Mesendoderm (in vitro differentiated cells): ENCODE results near the gene PTPRQ.

Source experiments
- DNase-seq: peaks from one replicate; pipeline ENCODE4 v3.0.0; 2013
- H2AK5ac ChIP-seq: 2 replicates; pipeline ENCODE4 v1.6.1; 2013; ENCODE audit warnings: low read length, inconsistent platforms
- H2BK120ac ChIP-seq: 2 replicates; pipeline ENCODE4 v1.6.1; 2013; ENCODE audit warnings: low read depth, mild to moderate bottlenecking, low read length, moderate library complexity, mixed read lengths
- H2BK15ac ChIP-seq: replicated peaks from 2 replicates; pipeline ENCODE4 v1.6.1; 2013; ENCODE audit warnings: low read depth, mild to moderate bottlenecking, moderate library complexity
- H2BK5ac ChIP-seq: 2 replicates; pipeline ENCODE4 v1.6.1; 2013; ENCODE audit warnings: low read length, inconsistent platforms
- H3K18ac ChIP-seq: 2 replicates; pipeline ENCODE4 v1.6.1; 2013; ENCODE audit warnings: mild to moderate bottlenecking, low read length, mixed read lengths
- H3K23ac ChIP-seq: one replicate; pipeline ENCODE4 v1.6.1; 2013; ENCODE audit warnings: low read length
- H3K27ac ChIP-seq: 2 replicates; pipeline ENCODE4 v1.5.1; 2013; ENCODE audit warnings: low read depth, mild to moderate bottlenecking, inconsistent platforms, low read length, moderate library complexity
- H3K27me3 ChIP-seq: 2 replicates; pipeline ENCODE4 v1.6.1; 2013; ENCODE audit warnings: low read length, control low read depth, mild to moderate bottlenecking, inconsistent platforms; ENCODE audit not compliant: insufficient read depth, poor library complexity
- H3K36me3 ChIP-seq: 2 replicates; pipeline ENCODE4 v1.6.1; 2013; ENCODE audit warnings: low read length, inconsistent platforms; ENCODE audit not compliant: control insufficient read depth, insufficient read depth
- H3K4ac ChIP-seq: one replicate; pipeline ENCODE4 v1.6.1; 2013; ENCODE audit warnings: low read depth, mild to moderate bottlenecking, low read length, moderate library complexity
- H3K4me1 ChIP-seq: 2 replicates; pipeline ENCODE4 v1.6.1; 2013; ENCODE audit warnings: low read depth, low read length, inconsistent platforms; ENCODE audit not compliant: control insufficient read depth
- H3K4me2 ChIP-seq: 2 replicates; pipeline ENCODE4 v1.6.1; 2013; ENCODE audit warnings: low read length
- H3K4me3 ChIP-seq: 2 replicates; pipeline ENCODE4 v1.5.1; 2013; ENCODE audit warnings: mild to moderate bottlenecking, low read length
- H3K56ac ChIP-seq: one replicate; pipeline ENCODE4 v1.6.1; 2013; ENCODE audit warnings: low read length
- H3K79me1 ChIP-seq: 2 replicates; pipeline ENCODE4 v1.6.1; 2013; ENCODE audit warnings: low read length, inconsistent platforms
- H3K79me2 ChIP-seq: 2 replicates; pipeline ENCODE4 v1.6.1; 2013; ENCODE audit warnings: mild to moderate bottlenecking, low read length; ENCODE audit not compliant: control insufficient read depth, insufficient read depth
- H3K9ac ChIP-seq: 2 replicates; pipeline ENCODE4 v1.6.1; 2013; ENCODE audit warnings: low read length, inconsistent platforms
- H4K5ac ChIP-seq: one replicate; pipeline ENCODE4 v1.6.1; 2013; ENCODE audit warnings: low read length
- H4K8ac ChIP-seq: one replicate; pipeline ENCODE4 v1.6.1; 2013; ENCODE audit warnings: low read depth, mild to moderate bottlenecking, control low read depth, low read length, moderate library complexity
- WGBS: extraction: QIAGEN DNeasy Blood & Tissue Kit; methylation state at CpG from one replicate; pipeline ENCODE4 v1.1.7; 2013; ENCODE audit warnings: low lambda C conversion rate, missing lambda C conversion rate; ENCODE audit not compliant: insufficient coverage; ENCODE audit errors: extremely low coverage; 5-methylcytosine and 5-hydroxymethylcytosine counted together

PTPRQ gene

DNA sequence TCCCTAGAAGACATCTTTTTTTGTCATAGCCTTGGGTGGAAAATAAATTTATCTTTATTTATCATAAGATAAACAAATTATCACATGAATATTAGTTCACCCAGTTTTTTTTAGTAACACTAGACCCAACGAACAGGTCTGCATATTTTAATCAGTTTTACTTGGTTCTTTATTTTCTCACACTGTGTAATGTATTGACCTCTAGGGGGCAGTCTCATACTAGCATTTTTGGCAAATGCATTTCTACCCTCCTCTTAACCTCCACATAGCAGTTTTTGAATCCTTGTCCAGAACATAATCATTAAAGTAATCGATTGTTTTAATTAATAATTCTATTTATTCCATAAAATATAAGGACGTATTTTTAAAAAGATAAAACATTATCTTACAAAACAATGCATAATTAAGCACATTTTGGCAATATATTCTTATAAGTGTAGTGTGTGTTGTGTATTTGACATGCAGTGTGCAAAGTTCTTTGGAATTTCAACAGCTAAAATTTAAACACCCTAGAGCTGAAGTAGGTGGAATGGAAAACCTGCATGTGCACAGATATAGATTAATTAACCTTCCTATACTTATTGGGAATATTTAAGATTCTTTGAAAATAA, 31.6 kb upstream of the PTPRQ start:
- no peak overlapping the region for H2BK15ac ChIP-seq
- no peak overlapping the region for H2BK120ac ChIP-seq
- no peak overlapping the region for H3K4me2 ChIP-seq
- H3K4ac ChIP-seq, result no peak overlapping the region
- H3K36me3 ChIP-seq, result no peaks in the 10 kb centered on the region
- no peaks in the 10 kb centered on the region for H3K79me1 ChIP-seq
- H3K4me1 ChIP-seq, result no peaks in the 10 kb centered on the region
- H4K8ac ChIP-seq, result no peak overlapping the region
- peak; percentile 58 for DNase-seq
- H4K5ac ChIP-seq, result no peak overlapping the region
- no peak overlapping the region for H3K4me3 ChIP-seq
- no peaks in the 10 kb centered on the region for H3K27me3 ChIP-seq
- no peak overlapping the region for H3K23ac ChIP-seq
- H2BK5ac ChIP-seq, result no peak overlapping the region
- H3K56ac ChIP-seq, result no peak overlapping the region
- H3K18ac ChIP-seq, result no peak overlapping the region
- no peak overlapping the region for H3K27ac ChIP-seq
- no peak overlapping the region for H2AK5ac ChIP-seq
- 100% methylated on average over 1 of the region's 3 CpGs for WGBS
- H3K9ac ChIP-seq, result no peak overlapping the region
- H3K79me2 ChIP-seq, result no peaks in the 10 kb centered on the region

DNA sequence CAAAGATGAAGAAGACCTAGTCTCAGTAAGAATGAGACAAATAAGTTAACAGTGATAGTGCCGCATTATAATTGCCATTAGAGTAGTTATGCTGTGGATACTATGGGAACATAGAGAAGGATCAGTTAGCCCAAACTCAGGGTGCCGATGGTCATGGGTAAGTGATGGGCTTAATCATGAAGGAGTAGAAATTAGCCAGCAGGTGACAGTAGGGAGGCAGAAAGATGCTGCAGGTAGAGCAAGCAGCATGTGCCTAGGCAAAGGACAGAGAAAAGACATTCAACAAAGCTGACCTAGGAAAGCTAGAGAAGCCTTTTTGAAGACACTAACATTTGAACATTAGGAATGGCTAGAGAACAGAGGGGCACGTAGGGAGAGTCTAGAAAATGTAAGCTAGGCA, 30.6 kb upstream of the PTPRQ start:
- Histone ChIP-seq H3K4me2 (no peak overlapping the region), H3K18ac (no peak overlapping the region), H2BK5ac (no peak overlapping the region), H4K8ac (no peak overlapping the region), H3K23ac (no peak overlapping the region), H3K9ac (no peak overlapping the region), H3K36me3 (no peaks in the 10 kb centered on the region), H3K4me3 (no peak overlapping the region), H3K56ac (no peak overlapping the region), H2AK5ac (no peak overlapping the region), H2BK120ac (no peak overlapping the region), H3K4me1 (no peaks in the 10 kb centered on the region), H4K5ac (no peak overlapping the region), H3K4ac (no peak overlapping the region), H2BK15ac (no peak overlapping the region), H3K27ac (no peak overlapping the region), H3K79me1 (no peaks in the 10 kb centered on the region), H3K79me2 (no peaks in the 10 kb centered on the region), H3K27me3 (no peaks in the 10 kb centered on the region)
- peak; percentile 3 for DNase-seq
- WGBS, result no CpG with 5 or more reads among the region's 3 CpGs

DNA sequence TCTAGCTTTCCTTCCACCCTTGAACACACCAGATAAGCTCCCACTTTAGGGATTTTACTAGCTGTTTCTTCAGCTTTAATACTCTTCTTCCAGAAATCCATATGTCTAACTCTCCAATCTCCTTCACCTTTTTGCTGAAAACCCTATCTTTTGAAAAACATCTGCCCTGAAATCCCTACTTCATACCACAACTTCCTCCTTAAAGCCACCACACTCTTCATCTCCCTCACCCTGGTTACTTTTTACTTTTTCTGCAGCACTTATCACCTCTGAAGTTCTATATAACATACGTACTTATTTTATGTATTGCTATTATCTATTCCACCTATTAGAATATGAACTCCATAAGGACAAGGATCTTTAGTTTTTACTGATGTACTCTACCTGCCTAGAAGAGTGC, 28.6 kb upstream of the PTPRQ start:
- H2BK120ac ChIP-seq, result no peak overlapping the region
- no peaks in the 10 kb centered on the region for H3K79me1 ChIP-seq
- no peak for DNase-seq
- H3K4me2 ChIP-seq, result no peak overlapping the region
- no peak overlapping the region for H3K4me3 ChIP-seq
- no peak overlapping the region for H3K4ac ChIP-seq
- no peak overlapping the region for H3K56ac ChIP-seq
- H2AK5ac ChIP-seq, result no peak overlapping the region
- H2BK5ac ChIP-seq, result no peak overlapping the region
- no peak overlapping the region for H3K9ac ChIP-seq
- H3K4me1 ChIP-seq, result no peaks in the 10 kb centered on the region
- H3K27me3 ChIP-seq, result no peaks in the 10 kb centered on the region
- H2BK15ac ChIP-seq, result no peak overlapping the region
- no peak overlapping the region for H4K8ac ChIP-seq
- H3K36me3 ChIP-seq, result no peaks in the 10 kb centered on the region
- H3K79me2 ChIP-seq, result no peaks in the 10 kb centered on the region
- no peak overlapping the region for H3K23ac ChIP-seq
- H3K18ac ChIP-seq, result no peak overlapping the region
- H4K5ac ChIP-seq, result no peak overlapping the region
- WGBS, result no CpG with 5 or more reads among the region's 1 CpG
- H3K27ac ChIP-seq, result no peak overlapping the region

DNA sequence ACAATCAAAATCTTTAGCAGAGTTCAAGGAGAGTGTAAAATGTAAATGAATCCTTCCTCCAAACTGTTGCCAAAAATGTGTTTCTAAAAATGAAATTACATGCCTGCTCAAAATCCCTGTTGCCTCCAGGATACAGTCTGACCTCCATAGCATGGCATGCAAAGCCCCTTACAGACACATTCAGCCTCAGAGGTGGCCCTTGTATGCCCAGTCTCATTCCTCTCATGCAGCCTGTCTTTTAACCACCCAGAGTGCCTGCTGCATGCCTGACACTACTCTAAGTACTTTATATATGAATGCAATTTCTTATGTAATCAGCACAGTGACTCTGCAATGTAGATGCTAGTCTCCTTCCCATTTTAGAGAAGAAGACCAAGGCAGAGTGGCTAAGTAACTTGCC, 24.4 kb upstream of the PTPRQ start:
- no peaks in the 10 kb centered on the region for H3K27me3 ChIP-seq
- H3K79me2 ChIP-seq, result no peaks in the 10 kb centered on the region
- no peak overlapping the region for H2BK5ac ChIP-seq
- no peak overlapping the region for H2BK120ac ChIP-seq
- H3K27ac ChIP-seq, result no peak overlapping the region
- no peak overlapping the region for H3K4me2 ChIP-seq
- H3K18ac ChIP-seq, result no peak overlapping the region
- no peak overlapping the region for H3K9ac ChIP-seq
- peak; percentile 8 for DNase-seq
- no peak overlapping the region for H2BK15ac ChIP-seq
- H2AK5ac ChIP-seq, result no peak overlapping the region
- H3K4ac ChIP-seq, result no peak overlapping the region
- no peak overlapping the region for H4K8ac ChIP-seq
- H4K5ac ChIP-seq, result no peak overlapping the region
- no peak overlapping the region for H3K4me3 ChIP-seq
- no peak overlapping the region for H3K23ac ChIP-seq
- H3K56ac ChIP-seq, result no peak overlapping the region
- H3K36me3 ChIP-seq, result no peaks in the 10 kb centered on the region
- H3K4me1 ChIP-seq, result no peaks in the 10 kb centered on the region
- no peaks in the 10 kb centered on the region for H3K79me1 ChIP-seq

DNA sequence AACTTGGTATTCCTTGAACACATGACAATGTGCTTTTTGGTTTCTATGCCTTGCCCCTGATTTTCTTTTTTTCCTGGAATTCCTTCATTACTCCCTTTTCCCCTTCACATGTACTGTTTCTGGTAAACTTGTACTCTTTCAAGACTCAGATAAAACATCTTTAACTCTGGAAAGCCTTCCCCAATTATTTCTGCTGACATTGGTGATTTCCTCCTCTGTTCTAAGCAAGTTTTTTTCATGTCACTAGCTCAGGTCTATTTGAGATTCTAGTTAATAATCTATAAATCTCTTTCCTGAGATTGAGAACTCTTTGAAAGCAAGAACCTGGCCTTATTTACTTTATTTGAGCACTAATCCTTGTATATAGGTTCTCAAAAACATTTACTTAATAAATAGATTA, 24.0 kb upstream of the PTPRQ start:
- H3K79me1 ChIP-seq, result no peaks in the 10 kb centered on the region
- H2AK5ac ChIP-seq, result no peak overlapping the region
- no peak overlapping the region for H3K4me3 ChIP-seq
- H3K18ac ChIP-seq, result no peak overlapping the region
- H4K5ac ChIP-seq, result no peak overlapping the region
- H2BK120ac ChIP-seq, result no peak overlapping the region
- no peaks in the 10 kb centered on the region for H3K79me2 ChIP-seq
- no peak overlapping the region for H3K56ac ChIP-seq
- no peak overlapping the region for H3K27ac ChIP-seq
- H3K36me3 ChIP-seq, result no peaks in the 10 kb centered on the region
- H3K27me3 ChIP-seq, result no peaks in the 10 kb centered on the region
- H3K9ac ChIP-seq, result no peak overlapping the region
- H2BK15ac ChIP-seq, result no peak overlapping the region
- H3K23ac ChIP-seq, result no peak overlapping the region
- no peaks in the 10 kb centered on the region for H3K4me1 ChIP-seq
- no peak for DNase-seq
- no peak overlapping the region for H2BK5ac ChIP-seq
- no peak overlapping the region for H4K8ac ChIP-seq
- H3K4me2 ChIP-seq, result no peak overlapping the region
- H3K4ac ChIP-seq, result no peak overlapping the region

DNA sequence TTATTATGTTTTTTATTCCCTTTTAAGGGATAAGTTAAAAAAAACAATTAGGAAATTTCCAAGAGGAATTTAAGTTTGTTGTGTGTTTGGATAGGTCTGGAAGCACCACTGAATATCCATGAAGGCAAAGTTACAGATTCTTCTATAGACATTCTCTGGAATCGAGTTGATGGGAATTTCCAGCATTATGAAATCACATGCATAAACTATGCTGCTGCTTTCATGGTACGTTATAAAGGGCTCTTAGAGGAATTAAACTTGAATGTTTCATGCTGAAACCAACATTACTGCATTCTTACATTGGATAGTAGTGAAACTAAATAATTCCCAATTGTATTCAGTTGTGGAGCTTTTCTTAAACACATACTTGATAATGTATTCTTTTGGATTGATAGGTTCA, 21.5 kb upstream of the PTPRQ start:
- no peaks in the 10 kb centered on the region for H3K79me2 ChIP-seq
- H3K4me1 ChIP-seq, result no peaks in the 10 kb centered on the region
- no peak for DNase-seq
- no peak overlapping the region for H3K23ac ChIP-seq
- H2AK5ac ChIP-seq, result no peak overlapping the region
- no peak overlapping the region for H3K4me3 ChIP-seq
- H4K8ac ChIP-seq, result no peak overlapping the region
- no peak overlapping the region for H3K27ac ChIP-seq
- no peak overlapping the region for H4K5ac ChIP-seq
- H2BK5ac ChIP-seq, result no peak overlapping the region
- H2BK15ac ChIP-seq, result no peak overlapping the region
- H3K36me3 ChIP-seq, result no peaks in the 10 kb centered on the region
- H2BK120ac ChIP-seq, result no peak overlapping the region
- H3K9ac ChIP-seq, result no peak overlapping the region
- H3K79me1 ChIP-seq, result no peaks in the 10 kb centered on the region
- no peak overlapping the region for H3K4me2 ChIP-seq
- no peak overlapping the region for H3K4ac ChIP-seq
- H3K56ac ChIP-seq, result no peak overlapping the region
- WGBS, result no CpG with 5 or more reads among the region's 2 CpGs
- no peak overlapping the region for H3K18ac ChIP-seq
- no peaks in the 10 kb centered on the region for H3K27me3 ChIP-seq
